Activated T-cell treated with anti-CD3 and anti-CD28 coated beads for 1 hour (primary cell): ENCODE data around the gene SLC7A7.
"Not testable (repeated sequence)": the region's sequence is repeated elsewhere in the genome, so short reads cannot be mapped to it uniquely, and the experiment has no call there.

Experiments used
- DNase-seq: peaks from one replicate; pipeline ENCODE4 v3.0.0-alpha.2; 2020; ENCODE audit warnings: low read depth

The SLC7A7 gene

DNA sequence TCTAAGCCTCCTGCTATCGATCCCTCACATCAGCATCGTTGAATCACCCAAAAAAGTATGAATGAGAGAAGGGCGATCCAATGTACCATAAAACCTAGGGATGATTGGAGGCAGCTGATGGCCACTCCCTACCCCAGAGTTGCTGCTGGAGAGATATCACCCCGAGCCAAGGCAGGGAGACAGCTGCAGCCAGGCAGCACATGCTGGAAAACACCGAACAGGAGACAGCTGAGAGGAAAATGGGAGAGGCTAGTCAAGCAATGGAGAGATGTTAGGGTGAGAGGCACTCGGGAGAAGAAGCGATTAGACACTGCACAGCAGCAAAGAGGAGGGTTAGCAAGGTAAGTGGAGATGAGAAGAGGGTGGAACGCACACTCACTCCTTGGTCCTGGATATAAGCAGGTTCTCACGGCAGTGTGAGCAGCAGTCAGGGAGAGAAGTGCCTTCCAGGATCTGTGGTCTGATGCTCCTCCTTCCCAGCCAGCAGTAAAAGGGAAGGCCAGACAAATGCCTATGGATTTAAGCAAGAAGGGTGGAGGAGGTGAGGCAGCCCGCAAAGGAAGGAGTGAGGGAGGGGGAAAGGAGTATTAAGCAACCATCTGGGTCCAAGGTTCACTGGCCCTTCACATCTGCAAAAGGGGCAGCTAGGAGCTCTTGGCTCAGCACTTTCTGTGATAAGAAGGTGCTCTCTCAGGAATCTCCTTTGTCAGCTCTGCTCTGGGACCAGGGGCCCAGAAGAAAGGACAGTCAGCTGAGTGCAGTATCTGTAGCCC lies at the start of gene SLC7A7:
SLC7A7 (minus strand) TSS at position 495 of the 773 bp plus-strand sequence. CDS start 2,037 bp downstream, outside the sequence.
- DNase-seq, result no peak

GRCh38 chr14:22864979-22865378 lies 49.7 kb upstream of the SLC7A7 start:
- DNase-seq, result no peak

DNA sequence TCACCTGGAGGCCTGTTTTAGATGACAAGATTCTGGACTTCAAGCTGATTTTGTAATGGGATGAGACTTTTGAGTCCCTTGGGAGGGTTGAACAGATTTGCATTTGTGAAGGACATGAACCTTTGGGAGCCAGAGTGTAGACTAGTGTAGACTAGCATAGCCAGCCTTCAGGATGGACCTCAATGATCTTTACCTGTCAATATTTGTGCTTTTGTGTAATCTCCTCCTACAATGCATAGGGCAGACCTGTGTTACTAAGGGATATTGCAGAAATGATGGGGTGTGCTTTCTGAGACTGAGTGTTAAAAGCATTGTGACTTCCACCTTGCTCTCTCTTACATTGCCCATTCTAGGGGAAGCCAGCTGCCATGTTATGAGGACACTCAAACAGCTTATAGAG lies 46.4 kb upstream of the SLC7A7 start:
- no peak for DNase-seq

GRCh38 chr14:22860377-22860776 lies 45.1 kb upstream of the SLC7A7 start:
- DNase-seq, result not testable (repeated sequence)

GRCh38 chr14:22856428-22856827 lies 41.2 kb upstream of the SLC7A7 start:
- DNase-seq, result no peak

- no peak for DNase-seq
Observed at GRCh38 chr14:22854963-22855724, 39.9 kb upstream of the SLC7A7 start.

GRCh38 chr14:22854296-22854695 lies 39.1 kb upstream of the SLC7A7 start:
- not testable (repeated sequence) for DNase-seq

DNA sequence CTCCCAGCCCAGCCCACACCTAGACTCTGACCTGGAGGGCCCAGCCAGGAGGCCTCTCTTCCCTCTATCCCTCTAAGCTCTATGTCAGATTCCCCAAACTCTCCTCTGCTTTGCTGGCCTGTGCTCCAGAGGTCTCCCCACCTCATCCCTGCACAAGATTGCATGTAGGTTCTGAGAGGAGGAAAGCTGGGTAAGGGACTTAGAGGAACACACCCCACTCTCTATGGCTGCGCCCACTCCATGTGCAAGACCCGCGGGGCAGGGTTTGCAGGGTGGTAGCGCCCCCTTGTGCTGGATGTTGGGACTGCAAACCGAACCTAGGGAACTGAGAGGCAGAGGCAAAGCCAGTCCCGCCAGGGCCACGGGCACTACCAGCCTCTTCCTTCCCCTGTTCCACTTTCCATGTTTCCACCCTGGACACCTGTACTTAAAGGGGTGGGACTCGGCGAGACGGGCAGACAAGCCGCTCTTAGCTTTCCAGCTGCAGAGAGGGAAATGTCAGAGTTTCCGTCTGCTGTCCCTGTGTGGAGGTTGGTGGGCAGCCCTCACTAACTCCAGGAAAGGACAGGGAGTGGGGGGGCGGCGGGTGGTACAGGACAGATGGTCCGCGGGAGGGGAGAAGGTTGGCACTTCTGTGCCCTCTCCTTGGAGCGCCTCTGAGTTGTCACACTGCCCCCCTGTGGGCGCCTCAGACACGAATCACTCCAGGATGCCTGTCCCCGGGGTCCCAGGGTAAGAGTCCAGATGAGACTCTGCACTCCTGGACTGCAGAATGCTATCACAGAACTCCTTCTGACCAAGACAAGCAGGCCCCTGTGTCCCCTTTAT lies 37.9 kb upstream of the SLC7A7 start:
- DNase-seq, result peak; percentile 90

GRCh38 chr14:22852599-22852939 lies 37.3 kb upstream of the SLC7A7 start:
- no peak for DNase-seq

DNA sequence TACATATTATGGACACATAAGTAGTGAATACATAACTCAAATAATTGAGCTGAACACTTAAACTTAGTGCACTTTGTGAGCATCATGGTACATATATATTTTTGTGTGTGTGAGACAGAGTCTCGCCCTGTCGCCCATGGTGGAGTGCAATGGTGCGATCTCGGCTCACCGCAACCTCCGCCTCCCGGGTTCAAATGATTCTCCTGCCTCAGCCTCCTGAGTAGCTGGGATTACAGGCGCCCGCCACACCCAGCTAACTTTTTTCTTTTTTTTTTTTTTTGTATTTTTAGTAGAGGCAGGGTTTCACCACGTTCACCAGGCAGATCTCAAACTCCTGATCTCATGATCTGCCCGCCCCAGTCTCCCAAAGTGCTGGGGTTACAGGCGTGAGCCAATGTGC lies 36.9 kb upstream of the SLC7A7 start:
- not testable (repeated sequence) for DNase-seq

GRCh38 chr14:22850944-22851764 lies 35.9 kb upstream of the SLC7A7 start:
- no peak for DNase-seq

DNA sequence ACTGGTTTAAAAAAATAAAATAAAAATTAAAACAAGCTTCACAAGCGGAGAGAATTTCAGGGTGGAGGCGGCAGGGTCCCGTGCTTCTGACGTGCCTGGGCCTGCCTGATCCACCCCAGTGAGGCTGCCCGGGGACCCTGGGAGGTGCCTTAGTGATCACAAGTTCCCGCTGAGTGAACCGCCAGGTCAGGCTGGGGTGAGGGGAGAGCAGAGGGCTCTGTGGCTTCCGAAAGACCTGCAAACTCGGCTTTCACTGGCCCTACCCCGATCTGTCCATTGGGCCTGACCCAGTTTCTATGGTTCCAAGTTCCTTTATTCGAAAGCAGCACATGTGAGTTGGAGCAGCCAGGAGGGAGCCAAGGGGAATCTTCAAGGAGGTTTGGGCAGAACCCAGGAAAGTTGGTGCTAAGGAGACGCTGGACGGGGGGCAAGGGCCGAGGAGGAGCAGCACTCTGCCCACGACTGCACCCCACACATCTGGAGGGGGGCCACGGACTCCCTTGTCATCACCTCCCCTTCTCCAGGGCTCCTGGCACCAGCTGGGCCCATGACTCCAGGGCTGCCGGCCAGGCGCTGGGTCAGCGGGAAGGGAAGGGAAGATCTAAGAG lies 34.1 kb upstream of the SLC7A7 start:
- no peak for DNase-seq

DNA sequence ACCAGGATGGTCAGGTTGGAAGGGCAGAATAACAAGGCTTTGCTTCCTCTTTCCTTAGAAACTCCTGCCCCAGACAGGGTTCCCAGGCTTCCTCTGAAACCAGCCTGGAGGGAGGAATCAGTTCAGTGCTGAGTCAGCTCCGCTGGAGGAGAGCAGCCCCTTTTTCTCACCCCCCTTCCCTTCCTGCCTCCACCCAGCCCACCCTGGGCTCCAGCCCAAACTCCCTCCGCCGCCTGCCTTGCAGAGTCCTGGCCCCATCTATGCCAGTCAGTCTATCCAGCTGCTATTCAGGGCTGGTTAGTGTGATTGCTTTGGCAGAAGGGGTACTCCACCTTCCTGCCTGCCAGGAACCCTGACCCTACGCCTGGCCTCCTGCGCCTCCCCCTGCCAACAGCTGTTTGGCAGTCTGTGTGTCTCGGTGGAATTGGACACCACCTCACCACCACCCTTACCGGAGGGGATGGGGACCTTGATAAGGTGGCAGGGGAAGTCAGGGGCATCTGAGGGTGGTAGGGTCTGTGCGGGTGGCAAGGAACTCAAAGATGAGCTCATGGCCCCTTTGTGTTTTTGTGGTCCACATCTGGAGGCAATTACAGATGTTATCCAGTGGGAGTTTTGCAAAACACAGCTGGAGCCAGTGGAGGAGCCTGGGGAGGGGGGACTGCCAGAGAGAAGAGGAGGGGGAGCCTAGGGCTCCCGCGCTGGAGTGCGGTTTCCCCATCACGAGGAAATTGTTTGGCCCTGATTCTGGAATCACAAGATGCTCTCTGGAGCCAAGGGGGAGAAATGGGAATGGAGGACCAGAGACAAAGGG lies 33.3 kb upstream of the SLC7A7 start:
- no peak for DNase-seq

DNA sequence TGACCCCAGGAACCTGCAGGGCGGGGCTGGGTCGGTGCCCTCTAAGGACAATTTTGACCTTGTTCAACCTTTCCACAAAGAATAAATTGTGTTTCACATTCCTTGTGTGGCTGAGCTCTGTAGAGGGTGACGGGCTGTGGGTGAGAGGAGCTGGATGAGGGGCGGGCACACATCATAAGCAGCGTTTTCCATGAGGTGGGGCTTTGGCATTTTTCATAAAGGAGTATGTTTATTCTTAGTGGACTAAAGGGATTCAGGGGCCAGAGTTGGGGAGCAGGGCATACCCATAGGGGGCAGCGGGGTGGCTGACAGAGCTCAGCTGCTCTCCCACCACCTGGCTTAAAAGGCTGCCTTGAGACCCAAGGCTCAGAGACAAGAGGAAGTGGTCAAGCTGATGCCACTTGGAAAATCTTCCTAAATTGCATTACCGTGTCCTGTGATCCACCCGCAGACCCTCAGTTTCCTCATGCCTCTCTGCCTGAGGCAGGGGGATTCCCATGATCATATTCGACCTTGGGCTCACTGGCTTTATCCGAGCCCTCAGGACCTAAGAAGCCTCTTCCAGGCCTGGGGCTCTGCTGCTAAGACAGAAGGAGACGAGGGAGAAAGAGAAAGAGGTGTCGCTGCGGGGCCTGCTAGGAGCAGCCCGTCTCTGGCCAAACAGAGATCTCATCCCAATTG lies 32.6 kb upstream of the SLC7A7 start:
- no peak for DNase-seq

- no peak for DNase-seq
Observed at GRCh38 chr14:22846811-22847307, 31.6 kb upstream of the SLC7A7 start.

GRCh38 chr14:22845821-22846625 lies 30.8 kb upstream of the SLC7A7 start:
- no peak for DNase-seq

GRCh38 chr14:22845103-22845394 lies 29.8 kb upstream of the SLC7A7 start:
- DNase-seq, result no peak

- no peak for DNase-seq
Observed at GRCh38 chr14:22844221-22845102, 29.2 kb upstream of the SLC7A7 start.
